SK-N-MC (cell line): ENCODE measurements around the gene TSSK3.

Experiments used
- EZH2 ChIP-seq: fragments of 200-600 bp; sonication (generic); IDR thresholded peaks from one replicate; pipeline ENCODE4 v1.6.1; 2017; ENCODE audit warnings: antibody characterized with exemption
- FOXP2 ChIP-seq: optimal IDR thresholded peaks from 2 replicates; pipeline ENCODE3; 2011; ENCODE audit warnings: mild to moderate bottlenecking, moderate library complexity; ENCODE audit not compliant: insufficient read depth; ENCODE audit errors: extremely low read length, control extremely low read depth
- POLR2AphosphoS5 ChIP-seq: IDR thresholded peaks from 2 replicates; pipeline ENCODE4 v1.6.1; 2012; ENCODE audit warnings: mild to moderate bottlenecking, low read depth, low read length, borderline replicate concordance

- TF ChIP-seq POLR2AphosphoS5 (no peak), EZH2 (no peak), FOXP2 (no peak)
These were observed 44.3 kb downstream of the TSSK3 start for GRCh38 chr1:32406629-32407111.
